ENCODE data around the gene TMEM63C.
"Not testable (repeated sequence)": the region's sequence is repeated elsewhere in the genome, so short reads cannot be mapped to it uniquely, and the experiment has no call there.

TMEM63C gene

DNA sequence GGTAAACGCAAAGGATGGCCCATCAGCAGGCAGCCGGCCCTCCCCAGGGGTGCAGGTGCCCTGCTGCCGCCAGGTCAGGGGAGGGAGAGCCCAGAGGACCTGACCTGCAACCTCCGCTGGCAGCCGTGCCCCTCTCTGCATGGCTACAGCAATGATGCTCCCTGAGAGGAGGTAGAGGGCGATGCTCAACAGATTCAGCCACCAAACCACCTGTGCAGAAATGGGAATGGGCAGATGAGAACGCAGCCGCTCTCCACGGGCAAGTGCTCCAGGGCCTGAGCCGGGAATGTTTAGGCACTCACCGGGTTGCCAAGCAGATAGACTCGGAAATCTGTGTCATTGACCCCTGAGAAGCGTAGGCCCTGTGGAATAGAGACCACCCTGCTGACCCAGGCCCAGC is 98.1 kb downstream of the TMEM63C start:
- no peak for DNase-seq

DNA sequence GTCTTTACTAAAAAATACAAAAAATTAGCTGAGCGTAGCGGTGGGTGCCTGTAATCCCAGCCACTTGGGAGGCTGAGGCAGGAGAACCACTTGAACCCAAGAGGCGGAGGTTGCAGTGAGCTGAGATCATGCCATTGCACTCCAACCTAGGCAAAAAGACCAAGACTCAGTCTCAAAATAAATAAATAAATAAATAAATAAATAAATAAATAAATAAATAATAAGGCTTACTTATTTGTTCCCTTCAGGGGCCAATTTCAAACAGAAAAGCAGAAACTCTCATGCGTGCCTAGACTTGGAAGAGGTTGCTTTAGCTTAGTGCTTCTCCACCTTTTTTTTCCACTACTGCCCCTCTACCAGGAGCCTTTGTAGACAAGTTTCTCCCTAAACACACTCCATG is 99.3 kb downstream of the TMEM63C start:
- not testable (repeated sequence) for DNase-seq

DNA sequence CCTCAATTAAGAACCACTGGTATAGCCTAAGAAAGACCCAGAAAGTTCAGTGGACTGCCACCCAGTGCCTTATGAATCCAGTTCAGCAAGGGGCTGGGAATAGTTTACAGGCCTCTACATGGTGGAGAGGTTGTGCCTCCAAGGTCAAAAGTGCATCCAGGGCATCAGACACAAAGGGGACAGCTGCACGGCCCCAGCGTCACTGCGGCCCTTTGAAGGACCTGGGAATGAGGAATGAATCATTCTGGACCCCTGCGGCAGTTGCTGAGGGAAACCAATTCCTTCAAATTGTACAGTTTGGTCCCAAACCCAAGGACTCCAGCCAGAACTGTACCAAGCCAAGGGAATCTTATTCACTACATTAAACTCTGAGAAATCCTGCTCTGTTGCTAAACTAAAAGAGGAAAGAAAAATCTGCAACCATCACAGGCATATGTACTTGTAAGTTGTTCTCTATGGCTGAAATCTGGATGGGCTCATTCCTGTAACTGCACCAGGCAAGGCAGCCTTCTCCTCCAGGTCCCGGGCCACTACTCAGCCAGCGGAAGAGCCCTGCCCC is 100.3 kb downstream of the TMEM63C start:
- DNase-seq, result no peak

DNA sequence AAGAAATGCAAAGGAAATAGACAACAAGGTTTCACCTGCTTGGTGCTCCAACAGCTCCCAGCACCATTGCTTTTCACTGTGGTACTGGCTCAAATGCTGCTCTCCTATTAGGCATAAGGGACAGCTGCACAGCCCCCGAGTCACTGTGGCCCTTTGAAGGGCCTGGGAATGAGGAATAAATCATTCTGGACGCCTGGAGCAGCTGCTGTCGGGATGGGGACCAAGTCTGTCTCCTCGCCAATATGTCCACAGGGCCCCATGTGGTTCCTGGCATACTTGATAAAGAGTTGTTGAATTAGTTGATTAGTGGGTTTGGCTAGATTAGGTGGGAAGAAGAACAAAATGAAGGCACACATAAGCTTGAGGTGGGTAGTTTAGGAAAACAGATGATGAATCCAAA is 102.5 kb downstream of the TMEM63C start:
- no peak for DNase-seq

DNA sequence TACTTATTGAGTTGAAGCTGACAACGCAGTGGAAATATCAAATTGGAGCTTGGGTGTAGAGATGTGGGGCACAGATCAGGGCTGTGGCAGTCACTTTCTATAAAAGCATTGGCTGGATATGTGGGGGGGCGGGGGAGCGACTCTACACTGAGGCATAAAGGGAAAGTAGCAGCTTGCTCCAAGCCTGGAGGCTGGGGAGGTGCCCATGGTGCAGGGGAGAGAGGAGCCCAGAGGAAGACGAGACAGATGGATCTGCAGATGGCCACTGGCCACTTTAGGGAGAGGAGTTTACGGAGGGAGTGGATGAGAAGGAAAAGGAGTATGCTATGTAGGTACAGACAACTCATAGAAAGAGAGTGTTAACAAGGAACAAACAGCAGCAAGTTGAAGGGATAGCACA is 102.9 kb downstream of the TMEM63C start:
- DNase-seq, result no peak

DNA sequence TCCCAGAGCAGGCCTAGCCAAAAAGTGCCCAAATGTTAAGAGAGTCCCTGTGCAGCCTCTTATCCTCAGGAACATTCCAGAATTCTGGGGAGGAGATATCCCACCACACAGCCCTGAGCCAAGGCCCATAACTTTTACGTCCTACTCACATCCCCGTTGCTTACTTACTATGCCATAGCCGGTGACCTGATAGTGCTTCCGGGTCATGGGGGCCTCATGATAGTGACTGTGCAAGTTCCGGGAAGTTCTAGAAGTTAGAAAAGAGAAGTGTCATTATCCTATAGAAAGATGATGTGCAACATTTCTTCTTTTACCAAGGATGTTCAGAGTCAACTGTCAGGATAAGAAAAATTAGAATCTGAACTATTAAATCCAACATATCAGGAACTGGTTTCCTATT is 105.0 kb downstream of the TMEM63C start:
- DNase-seq, result no peak

DNA sequence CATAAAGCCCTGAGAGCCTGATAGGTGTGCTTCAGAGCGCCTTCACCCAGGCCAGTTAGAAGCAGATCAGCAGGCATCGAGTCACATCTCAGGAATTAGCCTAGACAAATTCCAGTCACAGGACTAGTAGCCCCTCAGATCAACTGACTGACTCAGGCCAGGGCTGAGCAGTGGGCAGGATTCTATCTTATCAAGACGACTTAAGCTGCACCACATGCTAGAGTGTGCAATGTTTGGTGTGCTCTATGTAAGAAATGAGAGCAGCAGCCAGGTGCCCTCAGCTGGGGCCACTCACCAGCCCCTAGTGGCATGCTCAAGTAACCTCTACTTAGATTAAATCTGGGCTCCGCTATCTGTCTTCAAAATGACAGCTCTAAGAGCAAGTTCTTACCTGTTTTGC is 109.1 kb downstream of the TMEM63C start:
- no peak for DNase-seq

DNA sequence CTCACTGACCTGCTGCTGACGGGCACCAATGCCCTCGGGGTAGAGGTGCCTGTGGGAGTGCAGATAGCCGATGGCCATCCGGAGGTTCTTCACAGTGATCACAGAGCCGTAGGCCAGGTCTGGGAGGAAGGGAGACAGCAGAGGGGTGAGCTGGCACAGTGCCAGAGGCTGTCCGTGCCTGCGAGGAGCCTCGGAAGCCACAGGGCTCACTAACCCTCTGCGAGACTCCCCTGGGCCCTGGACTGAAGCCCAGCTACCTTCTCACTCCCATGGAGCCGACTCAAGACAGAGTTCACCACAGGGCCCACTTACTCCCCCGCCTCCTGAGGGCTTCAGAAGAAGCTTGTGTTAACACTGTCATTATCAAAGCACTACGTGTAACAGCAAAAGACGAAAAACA is 114.6 kb downstream of the TMEM63C start:
- DNase-seq, result no peak

DNA sequence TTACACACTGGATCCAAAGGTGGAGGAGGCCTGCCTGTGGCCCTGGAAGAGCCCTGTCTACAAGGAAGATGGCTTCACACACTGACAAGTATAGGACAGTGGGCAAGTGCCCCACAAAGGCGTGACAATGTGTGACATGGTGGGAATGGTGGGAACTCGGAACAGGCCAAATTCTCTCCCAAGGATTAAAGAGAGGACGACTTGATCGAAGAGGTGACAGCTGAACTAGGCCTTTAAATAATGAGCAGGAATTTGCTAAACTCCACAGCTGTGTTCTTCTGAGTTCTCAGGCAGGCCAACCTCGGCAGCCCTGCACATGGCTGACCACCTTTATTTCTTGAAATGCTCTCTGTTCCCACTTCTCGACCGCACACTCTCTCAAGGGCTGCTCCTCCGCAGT is 115.3 kb downstream of the TMEM63C start:
- no peak for DNase-seq

DNA sequence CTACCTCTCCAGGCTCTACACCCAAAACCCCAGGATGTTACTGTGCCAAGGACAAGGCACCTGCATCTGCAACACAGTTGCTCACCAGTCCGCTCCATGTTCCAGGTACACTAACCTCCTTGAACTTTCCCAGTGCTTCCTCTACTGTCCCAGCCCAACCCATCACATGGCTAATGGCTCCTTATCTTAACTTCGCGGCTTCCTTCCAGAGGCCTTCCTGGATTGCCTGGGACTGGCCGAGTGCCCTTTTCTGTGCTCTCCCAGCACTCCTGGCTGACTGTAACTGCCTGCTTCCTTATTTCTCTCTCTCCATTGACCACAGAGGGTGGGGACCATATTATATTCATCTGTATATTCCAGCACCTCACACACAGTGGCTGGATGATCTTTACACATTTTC is 118.2 kb downstream of the TMEM63C start:
- DNase-seq, result no peak

DNA sequence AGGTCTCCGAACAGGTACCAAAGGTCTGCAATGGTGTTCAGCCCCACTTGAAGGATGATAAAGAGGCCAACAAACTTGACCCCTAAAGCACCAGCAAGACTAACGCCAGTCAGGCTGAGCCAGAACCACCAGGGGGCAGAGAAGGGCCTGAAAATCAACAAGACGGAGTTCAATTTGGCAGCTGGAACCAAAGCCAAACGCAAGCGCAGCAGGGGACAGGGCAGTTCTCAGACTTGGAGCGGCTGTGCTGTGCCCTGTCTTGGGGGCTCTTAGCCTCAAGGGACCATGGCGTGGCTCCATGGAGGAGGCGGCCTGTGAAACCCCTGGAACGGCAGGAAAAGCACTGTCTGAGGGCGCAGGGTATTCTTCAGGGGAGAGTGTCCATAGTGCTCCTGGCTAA is 119.5 kb downstream of the TMEM63C start:
- peak; percentile 19 for DNase-seq

DNA sequence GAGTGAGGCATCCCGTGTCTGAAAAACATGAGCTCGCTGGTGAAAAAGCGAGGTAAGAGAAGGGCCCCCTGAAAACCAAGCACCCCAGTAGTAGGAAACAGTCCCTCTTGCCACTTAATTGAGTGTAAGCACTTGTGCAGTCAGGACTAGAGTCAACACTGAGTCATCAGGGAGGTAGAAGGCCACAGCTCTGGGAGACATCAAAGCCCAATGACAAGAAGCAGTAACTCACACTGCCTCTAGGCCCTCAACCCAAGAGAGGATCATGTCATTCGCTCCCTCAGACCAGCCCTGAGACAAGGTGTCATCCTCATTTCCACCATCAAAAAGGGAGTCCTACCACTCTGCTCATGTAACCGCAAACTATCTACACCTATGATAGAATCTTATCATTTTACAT is 121.3 kb downstream of the TMEM63C start:
- no peak for DNase-seq

DNA sequence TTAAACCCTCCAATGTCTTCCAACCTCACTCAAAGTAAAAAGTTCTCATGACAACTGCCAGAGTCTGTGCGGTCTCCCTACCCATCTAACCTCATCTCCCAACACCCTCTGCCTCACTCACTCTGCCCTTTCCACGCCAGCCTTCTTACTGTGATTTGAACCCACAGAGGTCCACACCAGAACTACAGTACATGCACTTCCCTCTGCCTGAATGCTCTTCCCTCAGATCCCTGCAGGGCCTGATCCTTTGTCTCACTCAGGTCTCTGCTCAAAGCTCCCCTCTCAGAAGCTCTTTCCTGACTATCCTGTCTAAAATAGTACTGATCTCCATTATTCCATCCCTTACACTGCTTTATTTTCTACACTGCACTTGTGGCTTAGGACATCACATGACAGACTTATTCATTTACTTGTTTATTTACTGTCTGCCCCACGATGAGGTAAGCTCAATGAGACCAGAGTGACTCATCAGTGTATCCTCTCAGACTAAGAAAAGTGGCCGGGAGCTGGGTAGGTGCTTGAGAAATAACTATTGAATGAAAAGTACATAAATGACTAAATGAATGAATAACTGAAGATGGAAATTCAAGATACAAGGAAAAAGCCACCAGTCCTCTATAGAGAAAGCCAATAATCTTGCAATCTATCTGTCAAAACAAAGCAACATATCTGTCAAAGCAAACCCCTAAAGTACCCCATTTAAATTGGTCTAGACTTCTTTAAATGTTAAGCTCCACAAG is 122.0 kb downstream of the TMEM63C start:
- DNase-seq, result peak; percentile 25

DNA sequence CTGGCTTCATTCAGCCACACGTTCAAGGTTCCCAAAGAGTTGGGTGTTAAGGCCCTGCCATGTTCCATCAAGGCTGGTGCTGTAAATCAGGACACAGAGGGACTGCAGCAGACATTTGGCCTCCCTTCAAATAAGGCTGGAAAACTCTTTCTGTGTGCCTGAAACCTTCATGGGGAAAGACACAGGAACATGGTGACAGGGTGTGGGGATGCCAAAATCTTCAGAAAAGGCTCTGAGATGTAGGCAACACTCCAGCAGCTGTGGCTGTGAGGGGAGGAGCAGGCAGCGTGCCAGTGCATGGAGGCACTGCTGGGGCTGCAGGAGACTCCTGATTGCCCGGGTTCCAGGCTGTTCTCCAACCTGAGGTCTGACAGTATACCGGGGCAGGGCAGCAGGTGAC is 124.1 kb downstream of the TMEM63C start:
- DNase-seq, result no peak

DNA sequence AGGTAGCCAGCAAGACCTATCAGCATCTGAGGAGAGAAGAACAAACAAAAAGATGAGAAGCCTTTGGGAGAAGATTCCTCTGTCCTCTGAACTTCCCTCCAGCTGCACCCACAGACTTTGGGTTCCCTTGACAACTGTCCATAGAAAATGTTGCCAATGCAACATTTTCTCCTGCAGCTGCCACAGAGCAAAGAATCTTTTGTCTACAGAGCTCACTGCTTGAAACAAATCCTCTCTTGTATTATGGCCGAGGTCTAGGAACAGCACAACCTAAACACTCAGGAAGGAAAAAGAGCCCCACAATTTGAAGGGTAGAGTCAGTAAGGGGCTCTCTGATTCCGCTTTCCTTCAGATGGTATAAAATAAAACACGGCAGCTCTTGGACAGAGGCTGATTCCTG is 124.8 kb downstream of the TMEM63C start:
- no peak for DNase-seq

DNA sequence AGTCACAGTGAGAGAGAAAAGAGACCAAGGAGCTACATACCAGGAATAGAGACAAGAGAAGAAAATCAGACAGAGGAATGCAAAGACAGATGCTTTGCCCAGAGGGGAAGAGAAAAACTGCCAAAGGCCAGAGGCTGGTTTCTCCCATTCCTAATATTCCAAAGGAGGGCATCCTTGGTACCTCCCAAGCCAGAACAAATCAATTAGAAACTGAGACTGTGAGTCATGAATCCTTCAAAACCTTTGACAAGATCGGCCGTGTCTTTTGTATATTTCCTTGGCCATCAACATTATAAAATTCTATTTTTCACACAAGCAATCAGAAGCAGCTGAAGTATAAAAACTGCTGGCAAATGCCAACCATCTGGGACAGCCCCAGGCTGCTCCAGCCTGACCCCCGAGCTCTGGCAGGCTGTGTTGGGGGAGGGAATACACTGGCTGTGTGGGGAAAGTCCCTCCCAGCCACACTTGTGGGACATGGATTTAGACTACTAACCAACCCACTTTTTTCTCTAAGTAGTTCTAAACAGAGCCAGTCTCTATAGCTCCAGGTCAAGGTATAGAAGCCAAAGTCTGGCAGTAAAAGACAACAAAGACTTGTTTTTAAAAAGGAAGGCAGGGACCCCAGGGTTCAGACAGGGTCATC is 125.4 kb downstream of the TMEM63C start:
- DNase-seq, result no peak

Data from SHP77 treated with DMSO at 0.1 percent for 48 hours (cell line).